G401.6 (cell line): ENCODE data around the gene CHCHD6.
"Not testable (repeated sequence)": the region's sequence is repeated elsewhere in the genome, so short reads cannot be mapped to it uniquely, and the experiment has no call there.

Source experiments
- FAIRE-seq: peaks from 2 replicates; lab custom pipeline; 2012; peaks lifted over from hg19 to GRCh38; lab: Jason Lieb, UNC

The CHCHD6 gene

DNA sequence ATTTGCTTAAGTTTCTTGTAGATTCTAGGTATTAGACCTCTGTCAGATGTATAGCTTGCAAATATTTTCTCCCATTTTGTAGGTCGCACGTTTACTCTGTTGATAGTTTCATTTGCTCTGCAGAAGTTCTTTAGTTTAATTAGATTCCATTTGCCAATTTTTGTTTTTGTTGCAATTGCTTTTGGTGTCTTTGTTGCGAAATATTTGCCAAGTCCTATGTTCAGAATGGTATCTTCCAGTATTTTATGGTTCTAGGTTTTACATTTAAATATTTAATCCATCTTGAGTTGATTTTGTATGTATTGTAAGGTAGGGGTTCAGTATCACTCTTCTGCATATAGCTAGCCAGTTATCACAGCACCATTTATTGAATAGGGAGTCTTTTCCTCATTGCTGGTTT lies 64.9 kb downstream of the CHCHD6 start:
- FAIRE-seq = no peak

DNA sequence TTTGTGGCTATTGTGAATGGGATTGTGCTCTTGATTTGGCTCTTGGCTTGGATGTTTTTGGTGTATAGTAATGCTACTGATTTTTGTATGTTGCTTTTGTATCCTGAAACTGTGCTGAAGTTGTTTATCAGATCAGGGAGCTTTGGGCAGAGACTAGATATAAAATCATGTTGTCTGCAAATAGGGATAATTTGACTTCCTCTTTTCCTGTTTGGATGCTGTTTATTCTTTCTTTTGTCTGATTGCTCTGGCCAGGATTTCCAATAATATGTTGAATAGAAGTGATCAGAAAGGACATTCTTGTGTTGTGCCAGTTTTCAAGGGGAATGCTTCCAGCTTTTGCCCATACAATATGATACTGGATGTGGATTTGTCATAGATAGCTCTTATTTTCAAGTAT lies 66.1 kb downstream of the CHCHD6 start:
- no peak for FAIRE-seq

DNA sequence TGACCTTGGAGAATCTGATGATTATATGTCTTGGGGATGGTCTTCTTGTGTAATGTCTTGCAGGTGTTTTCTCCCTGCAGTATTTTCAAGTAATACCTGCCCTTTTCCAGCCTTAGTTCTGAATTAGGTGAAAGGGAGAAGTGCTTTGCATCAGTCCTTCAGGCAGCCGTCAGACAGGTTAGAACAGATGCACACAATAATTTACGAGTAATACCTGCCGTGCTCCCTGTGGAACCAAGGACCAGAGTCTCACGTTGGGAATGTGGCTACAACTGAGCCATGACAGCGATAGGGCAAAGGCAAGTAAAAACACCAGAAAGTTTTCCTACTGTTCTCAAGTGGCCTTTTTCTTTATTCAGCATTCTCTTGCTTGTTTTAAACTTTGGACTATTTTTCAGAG lies 69.1 kb downstream of the CHCHD6 start:
- no peak for FAIRE-seq

DNA sequence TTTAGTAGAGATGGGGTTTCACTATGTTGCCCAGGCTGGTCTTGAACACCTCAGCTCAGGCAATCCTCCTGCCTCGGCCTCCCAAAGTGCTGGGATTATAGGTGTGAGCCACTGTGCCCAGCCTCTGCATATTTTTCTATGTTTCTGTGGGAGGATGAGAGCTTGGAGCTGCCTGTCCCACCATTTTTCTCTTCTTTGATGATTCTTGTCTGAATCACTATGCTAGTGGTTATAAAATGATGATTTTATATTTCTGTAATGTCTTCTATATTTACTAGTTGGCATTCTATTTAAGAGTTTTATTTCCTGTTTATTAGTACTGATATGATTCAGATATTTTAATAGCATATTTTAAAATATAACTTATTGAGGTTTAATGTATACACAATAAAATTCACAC lies 69.7 kb downstream of the CHCHD6 start:
- FAIRE-seq = no peak

DNA sequence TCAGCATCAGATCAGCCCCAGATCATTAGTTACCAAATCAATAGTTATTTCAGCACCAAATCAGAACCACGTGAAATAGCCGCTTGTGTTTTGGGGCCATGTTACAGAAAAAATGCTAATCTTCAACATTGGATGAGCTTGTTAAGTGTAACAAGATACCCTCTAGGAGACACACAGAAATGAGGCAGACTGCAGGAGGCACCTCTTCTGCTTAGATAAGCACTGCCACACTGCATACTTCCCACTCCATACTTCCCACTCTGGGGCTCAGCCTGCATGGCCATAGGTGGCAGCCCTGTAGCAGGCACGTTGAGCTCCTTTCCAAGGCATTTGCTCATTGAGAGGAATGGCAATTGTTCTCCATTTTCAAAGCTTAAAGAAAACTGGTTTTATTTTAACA lies 73.3 kb downstream of the CHCHD6 start:
- no peak for FAIRE-seq

DNA sequence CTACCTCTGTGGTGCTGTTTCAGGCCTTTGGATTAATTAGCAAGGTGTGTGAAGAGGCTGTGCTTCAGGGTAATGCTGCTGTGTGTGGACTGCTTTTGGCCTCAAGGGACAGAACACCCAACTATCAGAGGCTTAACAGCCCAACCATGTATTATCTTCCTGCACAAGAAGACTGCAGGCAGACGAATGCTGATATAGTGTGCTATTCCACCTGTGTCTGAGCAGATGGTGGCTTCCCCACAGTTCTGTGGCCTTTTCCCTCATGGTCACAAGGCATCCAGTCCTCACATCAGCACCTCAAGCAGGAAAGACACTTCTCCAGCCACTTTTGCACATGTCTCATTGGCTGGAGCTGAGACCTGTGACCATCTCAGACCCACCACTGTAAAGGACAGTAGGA lies 76.6 kb downstream of the CHCHD6 start:
- FAIRE-seq = no peak

DNA sequence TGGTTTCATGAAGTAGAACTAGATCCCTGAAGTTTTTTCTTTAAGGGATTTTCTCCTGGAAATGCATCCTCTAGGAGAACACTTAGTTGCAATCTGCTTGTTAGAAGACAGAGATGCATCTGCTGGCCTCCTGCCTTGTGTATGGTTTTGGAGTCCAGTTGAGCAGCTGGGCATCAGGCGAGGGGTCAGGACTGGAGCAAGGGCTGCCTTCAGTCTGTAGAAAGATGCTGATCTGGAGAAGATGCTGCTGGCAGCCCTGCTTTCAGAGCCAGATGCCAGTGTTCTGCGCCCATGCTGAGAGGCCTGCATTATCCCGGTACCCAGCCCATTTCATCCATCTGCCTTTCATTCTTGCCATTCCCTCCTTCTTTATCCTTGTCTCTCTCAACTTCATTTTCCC lies 77.4 kb downstream of the CHCHD6 start:
- no peak for FAIRE-seq

DNA sequence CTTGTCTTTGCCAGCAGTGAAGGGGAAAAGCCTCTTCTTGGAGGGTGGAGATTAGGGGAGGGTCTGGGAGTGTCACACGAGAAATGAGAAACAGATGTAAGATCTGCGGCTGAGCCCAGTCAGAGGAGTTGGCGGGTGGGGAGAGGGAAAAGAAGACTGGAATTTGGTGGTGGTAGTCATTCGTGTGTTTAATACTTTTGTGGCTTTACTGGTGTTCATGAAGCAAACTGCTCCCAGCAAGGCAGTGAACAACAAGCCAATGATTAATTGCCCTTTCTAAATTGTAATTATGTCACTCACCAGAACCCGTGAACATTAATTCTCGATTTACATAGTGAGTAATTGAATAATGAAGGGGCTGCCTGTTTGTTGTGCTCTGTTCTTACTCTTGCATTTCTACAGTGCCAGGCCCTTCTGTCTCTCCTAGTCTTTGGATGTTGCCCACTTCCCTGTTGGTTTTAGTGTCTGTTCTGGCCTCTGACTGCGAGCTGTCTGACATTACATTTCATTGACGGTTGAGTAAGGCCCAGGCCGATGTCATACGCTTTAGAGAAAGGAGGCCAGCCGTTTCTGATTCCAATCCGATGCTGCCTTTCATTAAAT lies 78.0 kb downstream of the CHCHD6 start:
- no peak for FAIRE-seq

DNA sequence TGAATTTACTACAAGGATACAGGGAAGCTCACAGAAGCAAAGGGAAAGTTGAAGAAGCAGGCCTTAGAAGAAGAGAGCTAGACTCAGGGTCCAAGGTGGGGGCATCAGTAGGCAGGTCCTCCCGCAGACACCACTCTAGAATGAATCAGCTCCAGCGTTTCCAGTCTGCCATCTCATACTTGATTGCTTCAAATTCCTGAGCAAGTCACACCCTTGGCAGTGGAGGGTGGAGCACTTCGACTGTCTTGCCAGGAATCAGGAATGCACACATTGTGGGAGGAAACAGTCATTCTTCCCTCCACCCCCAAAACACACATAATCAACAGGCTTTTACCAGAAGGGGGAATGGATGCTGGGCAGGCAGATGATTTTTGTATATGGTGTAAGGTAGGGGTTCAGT lies 78.5 kb downstream of the CHCHD6 start:
- no peak for FAIRE-seq

DNA sequence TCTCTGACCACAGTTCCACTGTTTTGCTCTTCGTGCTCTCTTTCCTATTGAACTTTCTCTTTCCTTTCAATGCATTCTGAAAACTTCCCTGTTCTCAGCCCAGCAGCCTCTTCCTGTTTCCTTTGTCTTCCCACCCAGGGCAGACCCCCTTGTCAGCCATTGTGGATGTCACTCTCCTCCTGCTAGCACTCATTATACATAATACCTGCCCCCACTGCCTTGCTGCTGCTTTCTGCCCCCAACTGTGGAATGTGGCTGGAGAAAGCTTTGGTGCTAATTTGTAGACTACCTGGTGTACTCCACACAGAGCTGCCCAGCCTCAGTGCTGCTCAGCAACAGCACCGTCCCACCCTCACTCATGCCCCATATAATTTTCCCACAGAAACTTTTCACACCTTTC lies 80.2 kb downstream of the CHCHD6 start:
- no peak for FAIRE-seq

DNA sequence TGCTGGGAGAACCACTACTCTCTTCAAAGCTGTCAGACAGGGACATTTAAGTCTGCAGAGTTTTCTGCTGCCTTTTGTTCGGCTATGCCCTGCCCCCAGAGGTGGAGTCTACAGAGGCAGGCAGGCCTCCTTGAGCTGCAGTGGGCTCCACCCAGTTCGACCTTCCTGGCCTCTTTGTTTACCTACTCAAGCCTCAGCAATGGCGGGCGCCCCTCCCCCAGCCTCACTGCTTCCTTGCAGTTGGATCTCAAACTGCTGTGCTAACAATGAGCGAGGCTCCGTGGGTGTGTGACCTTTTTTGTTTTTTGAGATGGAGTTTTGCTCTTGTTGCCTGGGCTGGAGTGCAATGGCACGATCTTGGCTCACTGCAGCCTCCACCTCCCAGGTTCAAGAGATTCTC lies 87.3 kb downstream of the CHCHD6 start:
- FAIRE-seq = not testable (repeated sequence)

DNA sequence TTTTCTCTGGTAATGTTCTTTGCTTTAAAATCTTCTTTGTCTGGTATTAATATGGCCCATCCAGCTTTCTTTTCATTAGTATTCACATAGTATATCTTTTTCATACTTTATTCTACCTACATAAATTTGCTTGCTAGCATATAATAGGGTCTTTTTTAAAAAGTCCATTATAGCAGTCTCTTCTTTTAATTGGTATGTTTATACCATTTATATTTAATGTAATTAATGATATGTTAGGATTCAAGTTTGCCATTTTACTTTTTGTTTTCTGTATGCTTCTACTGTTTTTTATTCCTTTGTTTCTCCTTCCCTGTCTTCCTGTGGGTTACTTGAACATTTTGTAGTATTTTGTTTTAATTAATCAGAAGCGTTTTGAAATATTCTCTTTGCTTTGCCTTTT lies 89.0 kb downstream of the CHCHD6 start:
- peak; percentile 37 for FAIRE-seq

DNA sequence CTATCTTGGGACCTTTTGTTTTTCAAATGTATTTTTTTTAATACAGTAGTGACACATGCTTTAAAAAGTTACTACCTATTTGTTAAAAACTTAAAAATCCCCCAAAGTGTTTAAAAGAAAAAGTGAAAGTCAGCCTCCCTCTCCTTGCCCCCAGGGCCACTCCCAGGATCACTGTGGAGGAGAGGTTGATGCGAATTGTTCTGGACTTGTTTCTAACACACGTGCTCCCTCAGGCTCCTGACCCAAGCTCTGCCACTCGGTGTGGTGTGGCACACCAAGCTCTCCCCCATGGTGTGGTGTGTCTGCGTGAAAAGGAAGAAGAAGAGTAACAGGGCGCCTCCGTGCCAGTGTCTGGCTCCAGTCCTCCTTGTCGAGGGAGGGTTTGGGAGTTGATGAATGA lies 93.5 kb downstream of the CHCHD6 start:
- FAIRE-seq = no peak

DNA sequence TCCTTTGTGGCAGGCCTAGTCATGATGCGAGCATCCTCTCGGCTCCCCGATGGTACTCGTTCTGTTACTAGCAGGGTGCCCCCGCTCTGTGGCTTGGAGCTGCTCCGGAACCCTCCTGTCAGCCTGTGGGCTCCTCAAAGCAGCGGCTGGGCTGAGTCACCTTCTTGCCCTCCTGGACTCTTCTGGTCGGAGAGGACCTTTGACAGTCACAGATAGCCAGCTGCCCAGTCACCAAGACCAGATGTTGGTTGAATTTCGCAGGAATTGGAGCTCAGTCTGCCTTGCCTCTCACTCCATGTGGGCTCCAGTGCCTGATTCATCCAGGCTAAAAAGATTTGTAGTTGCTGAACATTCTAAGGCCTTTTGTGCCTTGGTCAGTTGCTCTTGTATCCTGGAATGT lies 94.5 kb downstream of the CHCHD6 start:
- FAIRE-seq = no peak

DNA sequence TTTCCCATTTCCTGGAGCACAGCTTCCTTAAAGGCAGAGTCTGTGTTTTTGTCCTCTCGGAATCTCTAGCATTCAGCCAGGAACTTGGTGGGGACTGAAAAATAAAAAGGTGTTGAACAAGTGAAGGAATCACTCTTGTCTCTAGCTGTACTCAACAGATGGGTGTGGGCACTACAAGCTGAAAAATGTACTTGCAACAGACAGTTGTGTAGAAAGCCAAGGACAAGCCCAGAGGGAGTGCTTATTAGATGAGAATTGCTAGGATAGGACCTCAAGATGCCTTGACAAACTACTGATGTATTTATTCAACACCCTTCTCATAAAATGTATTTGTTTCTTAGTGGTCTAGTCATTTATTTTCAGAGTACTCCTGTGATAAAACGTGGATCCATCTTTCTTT lies 95.1 kb downstream of the CHCHD6 start:
- FAIRE-seq = no peak

DNA sequence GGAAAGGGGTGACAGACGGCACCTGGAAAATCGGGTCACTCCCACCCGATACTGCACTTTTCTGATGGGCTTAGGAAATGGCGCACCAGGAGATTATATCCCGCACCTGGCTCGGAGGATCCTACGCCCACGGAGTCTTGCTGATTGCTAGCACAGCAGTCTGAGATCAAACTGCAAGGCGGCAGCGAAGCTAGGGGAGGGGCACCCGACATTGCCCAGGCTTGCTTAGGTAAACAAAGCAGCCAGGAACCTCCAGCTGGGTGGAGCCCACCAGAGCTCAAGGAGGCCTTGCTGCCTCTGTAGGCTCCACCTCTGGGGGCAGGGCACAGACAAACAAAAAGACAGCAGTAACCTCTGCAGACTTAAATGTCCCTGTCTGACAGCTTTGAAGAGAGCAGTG lies 97.3 kb downstream of the CHCHD6 start:
- not testable (repeated sequence) for FAIRE-seq

DNA sequence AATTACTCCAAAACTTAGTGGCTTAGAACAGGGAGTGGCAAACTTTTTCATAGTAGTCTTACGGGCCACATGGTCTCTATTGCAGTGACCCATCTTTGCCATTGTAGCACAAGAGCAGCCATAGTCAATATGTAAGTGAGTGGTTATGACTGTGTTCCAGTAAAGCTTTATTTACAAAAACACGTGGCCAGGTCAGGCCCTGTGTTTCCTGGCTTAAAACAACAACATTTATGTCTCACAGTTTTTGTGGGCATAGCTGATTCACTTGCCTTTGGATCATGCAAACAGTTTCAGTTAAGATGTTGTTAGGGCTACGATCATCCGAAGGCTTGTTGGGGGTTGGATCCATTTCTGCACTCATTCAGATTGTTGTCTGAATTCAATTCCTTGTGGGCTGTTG lies 103.8 kb downstream of the CHCHD6 start:
- no peak for FAIRE-seq

DNA sequence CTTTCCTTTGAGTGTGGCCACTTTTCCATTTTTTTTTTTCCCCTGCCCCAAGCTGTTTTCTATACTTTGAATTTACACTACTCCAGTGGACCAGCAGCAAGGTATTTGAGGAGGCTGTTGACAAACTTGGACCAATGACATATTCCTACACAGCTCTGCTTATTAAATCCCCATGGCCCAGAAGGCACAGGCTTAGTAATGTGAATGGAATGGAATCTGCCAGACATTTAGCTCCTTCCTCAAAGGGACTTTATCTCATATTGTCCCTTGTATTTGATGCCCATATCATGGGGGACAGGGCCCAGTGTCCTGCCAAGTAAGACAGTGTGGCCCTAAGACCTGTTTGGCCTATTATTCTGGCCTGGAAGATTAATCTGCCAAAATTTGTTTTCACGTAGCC lies 107.5 kb downstream of the CHCHD6 start:
- FAIRE-seq = no peak

DNA sequence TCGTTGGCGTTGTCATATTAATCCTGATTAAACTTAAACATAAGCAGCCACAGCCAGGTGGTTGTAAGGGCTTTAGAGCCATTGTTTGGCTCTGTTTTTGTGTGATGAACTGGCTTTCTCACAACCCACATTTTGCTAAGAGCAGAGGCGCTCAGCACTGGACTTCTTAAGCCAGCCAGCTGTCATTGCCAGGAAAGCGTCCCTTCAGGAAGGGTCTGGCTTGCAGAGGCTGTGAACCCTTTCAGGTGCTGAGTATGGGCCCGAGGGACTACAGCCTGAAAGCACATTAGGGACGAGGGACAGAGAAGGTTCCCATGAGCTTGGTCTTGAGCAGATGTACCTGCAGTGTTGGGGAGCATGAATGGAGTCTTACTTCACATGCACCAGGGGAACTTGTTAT lies 112.3 kb downstream of the CHCHD6 start:
- no peak for FAIRE-seq

DNA sequence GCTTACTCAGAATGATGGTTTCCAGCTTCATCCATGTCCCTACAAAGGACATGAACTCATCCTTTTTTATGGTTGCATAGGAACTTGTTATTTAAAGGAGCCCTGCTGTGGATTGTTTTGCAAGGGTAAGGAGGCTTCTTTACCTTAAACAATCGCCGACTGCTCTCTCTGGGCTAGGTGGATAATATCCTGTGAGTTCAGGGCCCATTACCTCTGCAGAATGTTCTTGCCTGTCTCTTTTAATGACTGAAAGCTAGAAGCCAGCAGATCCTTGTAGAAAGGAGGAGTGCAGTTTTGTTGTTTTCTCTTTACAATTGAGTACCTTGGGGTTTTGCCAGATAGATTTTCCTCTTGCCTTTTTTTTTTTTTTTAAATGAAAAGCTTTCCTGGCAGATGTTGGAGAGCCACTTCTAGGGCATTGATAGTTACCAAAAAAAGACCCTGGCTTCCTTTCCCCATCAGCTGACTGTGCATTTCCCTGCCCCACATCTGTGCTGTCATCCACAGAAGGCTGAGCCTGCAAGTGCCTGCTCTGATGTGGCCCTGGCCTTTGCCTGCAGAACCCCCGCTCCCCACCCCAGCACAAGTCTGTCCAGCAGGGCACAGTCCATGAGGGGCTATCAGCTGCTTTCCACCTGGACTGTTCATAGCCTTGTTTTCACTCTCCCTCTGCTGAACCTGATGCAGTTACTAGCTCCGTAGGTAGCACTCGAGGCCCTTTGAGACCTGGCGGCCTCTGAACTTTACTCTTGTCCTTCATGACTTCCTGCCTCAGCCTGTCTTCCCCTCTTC lies 113.1 kb downstream of the CHCHD6 start:
- FAIRE-seq = no peak

DNA sequence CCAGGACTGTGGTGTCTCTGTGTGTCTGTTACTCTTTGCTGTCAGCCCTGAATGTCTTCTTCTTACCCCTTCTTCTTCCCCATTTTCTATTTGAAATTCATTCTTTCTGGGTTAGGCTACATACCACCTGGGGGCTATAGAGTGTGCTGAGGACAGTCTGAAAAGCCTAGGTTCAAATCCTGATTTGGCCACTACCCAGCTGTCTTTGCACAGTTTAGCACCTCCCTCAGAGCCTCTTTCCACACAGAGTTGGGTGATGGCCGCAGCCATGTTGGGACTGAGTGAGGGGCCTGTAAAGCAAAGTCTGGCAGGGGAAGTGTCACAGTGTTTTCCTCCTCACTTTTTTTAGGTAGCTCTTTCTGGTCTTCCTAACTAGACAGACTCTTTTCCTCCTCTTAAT lies 113.7 kb downstream of the CHCHD6 start:
- FAIRE-seq = no peak

DNA sequence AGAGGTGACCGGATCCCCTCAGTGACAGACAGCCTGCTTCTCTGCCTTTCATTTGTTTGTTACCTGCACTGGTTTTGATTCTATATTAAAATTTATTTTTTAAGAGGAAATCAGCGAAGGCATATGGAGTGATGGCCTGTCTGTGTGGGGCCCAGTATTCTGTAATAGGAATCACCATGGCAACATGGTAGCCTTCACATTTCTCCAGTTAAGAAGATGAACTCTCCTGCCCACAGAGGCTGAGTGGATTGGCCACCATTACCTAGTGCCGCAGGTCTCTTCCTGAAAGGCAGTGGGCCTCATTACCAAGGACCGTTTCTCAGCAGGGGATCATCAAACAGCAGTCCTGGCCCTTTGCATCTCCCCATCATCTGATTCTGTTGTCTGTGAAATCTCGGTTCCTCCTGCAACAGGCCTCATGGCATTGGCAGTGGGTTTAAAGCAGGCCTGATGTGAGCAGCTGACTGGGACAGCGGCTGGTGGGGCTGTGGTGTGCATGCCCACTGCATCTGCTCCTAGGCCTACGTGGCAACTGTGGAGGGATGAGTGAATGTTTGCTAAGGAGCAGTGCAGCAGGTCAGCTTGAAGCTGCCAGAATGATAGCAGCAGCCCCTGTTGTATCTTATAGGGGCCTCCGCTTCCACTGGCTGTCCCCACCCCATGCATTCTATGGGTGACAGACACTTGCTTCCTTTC lies 114.5 kb downstream of the CHCHD6 start:
- FAIRE-seq = no peak

DNA sequence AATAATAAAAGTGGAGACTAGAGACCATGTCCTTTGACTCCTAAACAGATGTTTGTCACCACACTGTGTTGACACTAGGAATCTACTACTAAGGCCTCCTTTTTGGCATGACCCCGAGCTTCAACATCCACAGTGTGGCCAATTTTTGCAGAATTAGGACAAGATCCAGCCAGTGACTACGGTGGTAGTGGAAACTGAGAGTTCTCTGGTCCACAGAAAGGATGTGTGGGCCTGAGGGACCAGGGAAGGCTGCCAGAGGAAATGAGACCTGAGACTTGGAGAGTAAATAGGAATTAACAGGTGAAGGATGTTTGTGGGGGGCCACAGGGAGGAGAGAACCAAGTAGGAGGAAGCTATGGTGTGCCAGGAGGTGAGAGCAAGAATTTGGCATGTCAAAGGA lies 122.7 kb downstream of the CHCHD6 start:
- FAIRE-seq = no peak

DNA sequence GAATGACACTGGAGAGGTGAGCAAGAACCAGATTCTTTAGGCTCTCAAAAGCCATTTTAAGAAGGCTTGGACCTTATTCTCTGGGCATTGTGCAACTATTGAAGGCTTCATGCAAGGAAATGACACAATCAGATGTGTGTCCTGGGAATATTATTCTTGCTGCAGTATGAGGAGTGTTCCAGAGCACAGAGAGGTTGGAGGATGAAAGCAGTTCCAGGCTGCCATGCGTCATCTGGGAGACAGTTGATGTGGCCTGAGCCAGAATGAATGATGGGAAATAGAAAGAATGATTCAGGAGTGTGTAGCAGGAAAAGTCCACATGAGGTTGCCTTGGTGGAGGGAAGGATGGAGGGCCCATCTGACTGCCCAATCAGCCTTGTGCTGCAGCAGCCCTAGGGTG lies 123.1 kb downstream of the CHCHD6 start:
- no peak for FAIRE-seq
